Right lobe of liver (tissue), 6 donors: ENCODE measurements around the gene LRRC55. TPM values are rescaled to one million over a fixed set of nuclear protein-coding genes. Genes with fewer than 3 reads are reported as not detected.

Source experiments
- ATAC-seq, 4 donors: fragments of 200-7000 bp; cut with Tn5 transposase; one replicate each; pipeline ENCODE4 v1.9.1; 2020; ENCODE audit warnings: mild to moderate bottlenecking in 4 of 4, moderate library complexity in 4 of 4
- DNase-seq, 3 donors: peaks; one replicate each; pipeline ENCODE4 v3.0.0-alpha.2; 2020
- H3K27ac ChIP-seq, 3 donors: fragments of 200-600 bp; one replicate each; pipeline ENCODE4 v1.8.0; 2022
- H3K27me3 ChIP-seq, 2 donors: fragments of 200-600 bp; one replicate each; pipeline ENCODE4 v1.8.0; 2022
- H3K36me3 ChIP-seq, 4 donors: fragments of 200-600 bp; sonication (generic) in 1 of 4; one replicate each; pipeline versions ENCODE4 v1.5.1 to v1.8.0; 2017 to 2022; ENCODE audit warnings: control low read depth in 1 of 4
- H3K4me1 ChIP-seq, 4 donors: fragments of 200-600 bp; sonication (generic) in 1 of 4; one replicate each; pipeline versions ENCODE4 v1.5.1 to v1.8.0; 2017 to 2022; ENCODE audit warnings: control low read depth in 1 of 4
- H3K4me3 ChIP-seq, 3 donors: fragments of 200-600 bp; one replicate each; pipeline ENCODE4 v1.8.0; 2022
- H3K9me3 ChIP-seq, 4 donors: fragments of 200-600 bp; sonication (generic) in 1 of 4; one replicate each; pipeline versions ENCODE4 v1.5.1 to v1.8.0; 2017 to 2022; ENCODE audit warnings: control low read depth in 1 of 4
- POLR2A ChIP-seq: fragments of 450-650 bp; IDR thresholded peaks from one replicate; pipeline ENCODE4 v1.6.1; 2017; ENCODE audit warnings: antibody characterized with exemption, mild to moderate bottlenecking
- WGBS: methylation state at CpG from one replicate; pipeline ENCODE4 v1.1.6; 2018; ENCODE audit warnings: low coverage, low lambda C conversion rate; ENCODE audit not compliant: insufficient coverage; ENCODE audit errors: missing lambda C conversion rate; 5-methylcytosine and 5-hydroxymethylcytosine counted together
- intact Hi-C, 2 donors: fragments of 100-400 bp; cut with DNase I; formaldehyde crosslinking; loops; one replicate each; pipeline versions ENCODE4 v1.11.2 to v1.14.1; 2022
- total RNA-seq, 6 experiments: library from RNA; depleted of rRNA in 2 of 6; stranded (reverse); fragments of >200 nt in 2 of 6; fragmentation: NEBNext Ultra II Directional in 3 of 6; extraction: Animal tissue kit (Norgen Biotek cat#: 25700) in 3 of 6; gene quantifications; one replicate each; pipeline versions ENCODE4 v1.1.0 to v1.2.4, GENCODE V29; 2016 to 2023
- TF ChIP-seq, protein P1 (sequence below), 4 donors: fragments of 200-600 bp in 3 of 4; fragments of 450-650 bp in 1 of 4; IDR thresholded peaks; one replicate each; pipeline versions ENCODE4 v1.5.1 to v1.8.0; 2016 to 2022; ENCODE audit warnings: antibody characterized with exemption in 4 of 4, mild to moderate bottlenecking in 2 of 4
- donor health status: DM: no; HTN: yes; CAD: no.
- donor health status: DM: no; HTN: no; CAD: no.
- donor health status: DM: no; HTN: no; CAD: no.
- donor health status: DM: no; HTN: yes; CAD: no.
- donor health status: DM: no; HTN: yes; CAD: no.

Gene LRRC55
- total RNA-seq, 6 experiments from 2014 or later, result 0.06 to 0.71 (median 0.13) TPM; not detected in 1

DNA sequence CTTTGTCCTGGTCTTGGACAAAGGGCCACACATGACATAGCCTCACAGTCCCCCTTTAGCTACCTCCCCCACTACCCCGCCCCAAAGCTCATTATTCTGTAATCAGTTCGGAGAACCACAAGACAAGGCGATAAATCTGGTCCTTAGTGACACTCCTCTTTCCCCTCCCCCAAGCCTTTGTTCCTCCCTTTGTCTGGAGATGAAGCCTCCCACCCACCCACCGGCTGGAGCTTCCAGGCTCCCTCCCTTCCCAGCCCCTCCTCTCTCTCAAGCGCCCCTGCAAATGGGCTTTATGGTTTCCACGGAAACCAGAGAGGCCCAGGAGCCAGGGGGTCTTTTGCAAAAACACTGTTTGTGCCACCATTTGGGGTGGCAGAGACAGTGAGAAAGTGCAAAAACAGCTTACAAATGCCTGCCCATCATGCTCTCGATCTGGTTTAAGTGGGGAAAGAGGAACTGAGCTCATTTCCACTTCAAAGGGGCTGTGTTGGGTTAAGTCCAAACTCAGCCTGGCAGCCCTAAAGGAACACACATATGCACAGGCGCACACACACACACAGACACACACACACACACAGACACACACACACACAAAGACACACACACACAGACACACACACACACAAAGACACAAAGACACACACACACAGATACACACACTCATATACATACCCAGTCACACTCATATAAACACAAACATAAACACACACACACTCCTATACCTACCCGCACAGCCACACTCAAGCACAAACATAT, 31.8 kb downstream of the LRRC55 start:
- H3K4me1 ChIP-seq, result no peaks in the 10 kb centered on the region
- no peak overlapping the region for H3K27ac ChIP-seq
- no peaks in the 10 kb centered on the region for H3K9me3 ChIP-seq
- no peaks in the 10 kb centered on the region for H3K27me3 ChIP-seq
- no peak overlapping the region for H3K4me3 ChIP-seq
- ATAC-seq (peak in 2 of 4 donors; percentile 25 to 34), DNase-seq (no peak)
- H3K36me3 ChIP-seq, result no peaks in the 10 kb centered on the region
- intact Hi-C loops, result no loop called here
- no peak for TF ChIP-seq POLR2A
- TF ChIP-seq, protein P1, sequence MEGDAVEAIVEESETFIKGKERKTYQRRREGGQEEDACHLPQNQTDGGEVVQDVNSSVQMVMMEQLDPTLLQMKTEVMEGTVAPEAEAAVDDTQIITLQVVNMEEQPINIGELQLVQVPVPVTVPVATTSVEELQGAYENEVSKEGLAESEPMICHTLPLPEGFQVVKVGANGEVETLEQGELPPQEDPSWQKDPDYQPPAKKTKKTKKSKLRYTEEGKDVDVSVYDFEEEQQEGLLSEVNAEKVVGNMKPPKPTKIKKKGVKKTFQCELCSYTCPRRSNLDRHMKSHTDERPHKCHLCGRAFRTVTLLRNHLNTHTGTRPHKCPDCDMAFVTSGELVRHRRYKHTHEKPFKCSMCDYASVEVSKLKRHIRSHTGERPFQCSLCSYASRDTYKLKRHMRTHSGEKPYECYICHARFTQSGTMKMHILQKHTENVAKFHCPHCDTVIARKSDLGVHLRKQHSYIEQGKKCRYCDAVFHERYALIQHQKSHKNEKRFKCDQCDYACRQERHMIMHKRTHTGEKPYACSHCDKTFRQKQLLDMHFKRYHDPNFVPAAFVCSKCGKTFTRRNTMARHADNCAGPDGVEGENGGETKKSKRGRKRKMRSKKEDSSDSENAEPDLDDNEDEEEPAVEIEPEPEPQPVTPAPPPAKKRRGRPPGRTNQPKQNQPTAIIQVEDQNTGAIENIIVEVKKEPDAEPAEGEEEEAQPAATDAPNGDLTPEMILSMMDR (IDR thresholded peaks at IDR 0.05), result no peak
- 40% methylated on average over 7 of the region's 9 CpGs for WGBS

DNA sequence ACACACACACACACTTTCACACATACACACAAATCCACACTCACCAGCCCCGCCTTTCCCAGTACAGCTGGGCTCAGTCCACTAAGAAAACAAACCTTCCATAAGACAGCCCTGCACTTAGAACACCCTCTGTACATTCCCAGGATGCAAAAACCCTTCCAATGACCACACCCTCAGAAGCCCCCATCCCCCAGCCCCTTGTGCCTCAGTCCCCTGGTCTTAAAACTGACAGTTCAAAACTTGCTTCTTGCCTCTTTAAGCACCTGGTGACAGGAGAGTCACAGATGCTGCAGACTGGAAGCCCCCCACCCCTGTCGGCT, 32.3 kb downstream of the LRRC55 start:
- peaks cover 0 to 4% (median 0%) of the 10 kb centered on the region in 4 donors for H3K4me1 ChIP-seq
- intact Hi-C loops, result no loop called here
- no peak for TF ChIP-seq POLR2A
- TF ChIP-seq, protein P1 (IDR thresholded peaks at IDR 0.05), result no peak
- no peak for DNase-seq
- 57% methylated on average over 1 of the region's 2 CpGs for WGBS
- no peak overlapping the region for H3K4me3 ChIP-seq
- ATAC-seq, result no peak
- no peak overlapping the region for H3K27ac ChIP-seq
- H3K9me3 ChIP-seq, result no peaks in the 10 kb centered on the region
- H3K36me3 ChIP-seq, result no peaks in the 10 kb centered on the region
- H3K27me3 ChIP-seq, result no peaks in the 10 kb centered on the region

DNA sequence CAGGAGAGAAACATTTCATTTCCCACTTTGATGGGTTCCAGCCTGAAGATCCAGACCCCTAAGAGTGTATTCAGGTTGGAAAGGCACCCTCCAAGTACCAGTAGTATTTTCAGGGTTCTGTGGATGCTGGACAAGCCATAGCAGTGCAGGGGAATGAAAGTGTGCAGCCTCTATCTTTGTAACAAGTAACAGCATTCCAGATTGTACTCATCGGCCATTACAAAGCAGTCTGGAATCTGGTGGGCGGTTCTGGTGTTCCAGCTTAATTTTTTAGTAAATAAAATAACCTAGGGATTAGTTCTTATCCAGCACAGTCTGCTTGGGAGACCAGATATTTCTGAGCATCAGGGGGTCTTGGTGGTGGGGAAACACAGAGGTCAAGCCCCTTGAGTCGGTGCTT, 32.7 kb downstream of the LRRC55 start:
- Histone ChIP-seq H3K4me1 (peaks cover 0 to 7% (median 1%) of the 10 kb centered on the region in 4 donors), H3K9me3 (no peaks in the 10 kb centered on the region), H3K27ac (no peak overlapping the region), H3K36me3 (no peaks in the 10 kb centered on the region), H3K4me3 (no peak overlapping the region), H3K27me3 (no peaks in the 10 kb centered on the region)
- TF ChIP-seq, protein P1 (IDR thresholded peaks at IDR 0.05), result no peak
- no peak for TF ChIP-seq POLR2A
- WGBS, result 59% methylated on average over 3 of the region's 3 CpGs
- ATAC-seq, result peak in 1 of 4 donors; percentile 24
- DNase-seq, result no peak
- intact Hi-C loops, result no loop called here

DNA sequence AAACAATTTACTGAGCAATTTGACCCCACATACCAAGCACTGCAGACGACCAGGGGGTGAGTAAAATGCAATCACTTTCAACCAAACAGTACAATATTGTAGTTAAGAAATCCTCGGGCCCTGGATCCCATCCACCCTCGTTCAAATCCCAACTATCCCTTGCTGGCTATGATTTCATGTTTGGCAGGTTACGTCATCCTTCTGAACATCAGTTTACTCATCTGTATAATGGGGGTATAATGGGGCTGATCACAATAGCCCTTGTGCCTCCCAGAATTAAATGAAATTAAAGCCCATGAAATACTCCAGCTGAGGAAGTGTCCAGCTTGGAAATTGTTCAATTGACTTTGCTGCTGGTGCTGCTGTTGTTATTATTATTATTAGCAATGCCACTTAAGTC, 34.7 kb downstream of the LRRC55 start:
- intact Hi-C loops, result no loop called here
- no peaks in the 10 kb centered on the region for H3K36me3 ChIP-seq
- WGBS, result 54% methylated on average over 4 of the region's 4 CpGs
- ATAC-seq, result no peak
- DNase-seq, result no peak
- H3K27ac ChIP-seq, result no peak overlapping the region
- peaks cover 0 to 7% (median 1%) of the 10 kb centered on the region in 4 donors for H3K4me1 ChIP-seq
- H3K4me3 ChIP-seq, result no peak overlapping the region
- TF ChIP-seq, protein P1 (IDR thresholded peaks at IDR 0.05), result no peak
- TF ChIP-seq POLR2A, result no peak
- no peaks in the 10 kb centered on the region for H3K9me3 ChIP-seq
- no peaks in the 10 kb centered on the region for H3K27me3 ChIP-seq
